ENCODE data around the gene C17orf75.
"Not testable (repeated sequence)": the region's sequence is repeated elsewhere in the genome, so short reads cannot be mapped to it uniquely, and the experiment has no call there.

GRCh38 chr17:32352734-32353133 lies 10.8 kb upstream of the C17orf75 start:
- TF ChIP-seq, protein P1, sequence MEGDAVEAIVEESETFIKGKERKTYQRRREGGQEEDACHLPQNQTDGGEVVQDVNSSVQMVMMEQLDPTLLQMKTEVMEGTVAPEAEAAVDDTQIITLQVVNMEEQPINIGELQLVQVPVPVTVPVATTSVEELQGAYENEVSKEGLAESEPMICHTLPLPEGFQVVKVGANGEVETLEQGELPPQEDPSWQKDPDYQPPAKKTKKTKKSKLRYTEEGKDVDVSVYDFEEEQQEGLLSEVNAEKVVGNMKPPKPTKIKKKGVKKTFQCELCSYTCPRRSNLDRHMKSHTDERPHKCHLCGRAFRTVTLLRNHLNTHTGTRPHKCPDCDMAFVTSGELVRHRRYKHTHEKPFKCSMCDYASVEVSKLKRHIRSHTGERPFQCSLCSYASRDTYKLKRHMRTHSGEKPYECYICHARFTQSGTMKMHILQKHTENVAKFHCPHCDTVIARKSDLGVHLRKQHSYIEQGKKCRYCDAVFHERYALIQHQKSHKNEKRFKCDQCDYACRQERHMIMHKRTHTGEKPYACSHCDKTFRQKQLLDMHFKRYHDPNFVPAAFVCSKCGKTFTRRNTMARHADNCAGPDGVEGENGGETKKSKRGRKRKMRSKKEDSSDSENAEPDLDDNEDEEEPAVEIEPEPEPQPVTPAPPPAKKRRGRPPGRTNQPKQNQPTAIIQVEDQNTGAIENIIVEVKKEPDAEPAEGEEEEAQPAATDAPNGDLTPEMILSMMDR (IDR thresholded peaks at IDR 0.05), result not testable (repeated sequence)
- TF ChIP-seq POLR2A (IDR thresholded peaks at IDR 0.05; ENCODE audit: low read depth); POLR2AphosphoS5 (IDR thresholded peaks at IDR 0.05): not testable (repeated sequence)
